ENCODE measurements around the gene ZNF3.

GRCh38 chr7:100109521-100110163 lies 28.1 kb upstream of the ZNF3 start:
- TF ChIP-seq EP300 (IDR thresholded peaks at IDR 0.05): no peak
- TF ChIP-seq, protein P1, sequence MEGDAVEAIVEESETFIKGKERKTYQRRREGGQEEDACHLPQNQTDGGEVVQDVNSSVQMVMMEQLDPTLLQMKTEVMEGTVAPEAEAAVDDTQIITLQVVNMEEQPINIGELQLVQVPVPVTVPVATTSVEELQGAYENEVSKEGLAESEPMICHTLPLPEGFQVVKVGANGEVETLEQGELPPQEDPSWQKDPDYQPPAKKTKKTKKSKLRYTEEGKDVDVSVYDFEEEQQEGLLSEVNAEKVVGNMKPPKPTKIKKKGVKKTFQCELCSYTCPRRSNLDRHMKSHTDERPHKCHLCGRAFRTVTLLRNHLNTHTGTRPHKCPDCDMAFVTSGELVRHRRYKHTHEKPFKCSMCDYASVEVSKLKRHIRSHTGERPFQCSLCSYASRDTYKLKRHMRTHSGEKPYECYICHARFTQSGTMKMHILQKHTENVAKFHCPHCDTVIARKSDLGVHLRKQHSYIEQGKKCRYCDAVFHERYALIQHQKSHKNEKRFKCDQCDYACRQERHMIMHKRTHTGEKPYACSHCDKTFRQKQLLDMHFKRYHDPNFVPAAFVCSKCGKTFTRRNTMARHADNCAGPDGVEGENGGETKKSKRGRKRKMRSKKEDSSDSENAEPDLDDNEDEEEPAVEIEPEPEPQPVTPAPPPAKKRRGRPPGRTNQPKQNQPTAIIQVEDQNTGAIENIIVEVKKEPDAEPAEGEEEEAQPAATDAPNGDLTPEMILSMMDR (IDR thresholded peaks at IDR 0.05): no peak
